Heart right ventricle (tissue), 16 donors: ENCODE results near the gene SART3. TPM values are rescaled to one million over a fixed set of nuclear protein-coding genes. Genes with fewer than 3 reads are reported as not detected.

Experiments
- ATAC-seq, 8 donors: fragments of 200-7000 bp; cut with Tn5 transposase; one replicate each; pipeline ENCODE4 v1.9.1; 2020; ENCODE audit warnings: mild to moderate bottlenecking in 8 of 8, moderate library complexity in 8 of 8, moderate number of reproducible peaks in 1 of 8
- DNase-seq, 2 donors: peaks; one replicate each; pipeline ENCODE4 v3.0.0-alpha.2; 2020
- H3K27ac ChIP-seq, 10 donors: fragments of 200-600 bp; sonication (generic) in 2 of 10; one replicate each; pipeline versions ENCODE4 v1.5.0 to v1.8.0; 2020 to 2022; ENCODE audit warnings: mild to moderate bottlenecking in 3 of 10
- H3K27me3 ChIP-seq, 7 donors: fragments of 200-600 bp; one replicate each; pipeline ENCODE4 v1.8.0; 2021 to 2022; ENCODE audit warnings: mild to moderate bottlenecking in 2 of 7
- H3K36me3 ChIP-seq, 9 donors: fragments of 200-600 bp; sonication (generic) in 1 of 9; one replicate each; pipeline versions ENCODE4 v1.5.0 to v1.8.0; 2020 to 2022; ENCODE audit warnings: mild to moderate bottlenecking in 2 of 9
- H3K4me1 ChIP-seq, 9 donors: fragments of 200-600 bp; sonication (generic) in 1 of 9; one replicate each; pipeline versions ENCODE4 v1.5.0 to v1.8.0; 2020 to 2022; ENCODE audit warnings: mild to moderate bottlenecking in 4 of 9
- H3K4me3 ChIP-seq, 10 donors: fragments of 200-600 bp; sonication (generic) in 2 of 10; one replicate each; pipeline versions ENCODE4 v1.5.0 to v1.8.0; 2020 to 2022; ENCODE audit warnings: mild to moderate bottlenecking in 7 of 10, moderate library complexity in 2 of 10
- H3K9me3 ChIP-seq, 11 donors: fragments of 200-600 bp in 10 of 11; sonication (generic) in 2 of 11; one replicate each; pipeline versions ENCODE4 v1.5.0 to v1.8.0; 2013 to 2022; ENCODE audit warnings: mild to moderate bottlenecking in 2 of 11, control low read depth in 1 of 11, moderate library complexity in 1 of 11
- CTCF ChIP-seq, 9 donors: fragments of 200-600 bp; sonication (generic) in 2 of 9; IDR thresholded peaks; one replicate each; pipeline versions ENCODE4 v1.5.0 to v1.8.0; 2021 to 2022; ENCODE audit warnings: antibody characterized with exemption in 9 of 9, mild to moderate bottlenecking in 5 of 9, moderate library complexity in 1 of 9
- WGBS, 2 donors: extraction: QIAGEN DNeasy Blood & Tissue Kit; methylation state at CpG; one replicate each; pipeline ENCODE4 v1.1.7; 2013; ENCODE audit warnings: inconsistent platforms in 1 of 2; 5-methylcytosine and 5-hydroxymethylcytosine counted together
- intact Hi-C, 10 donors: fragments of 100-400 bp; cut with DNase I; formaldehyde crosslinking; loops; one replicate each; pipeline versions ENCODE4 v1.11.1 to v1.14.2; 2022
- polyA plus RNA-seq, 2 donors: library from polyadenylated mRNA; stranded (reverse); fragments of 200-250 nt; gene quantifications; one replicate each; pipeline ENCODE4 v1.2.3, GENCODE V29; 2013
- total RNA-seq, 10 donors: library from RNA; stranded (reverse); fragmentation: NEBNext Ultra II Directional in 3 of 10; extraction: Animal tissue kit (Norgen Biotek cat#: 25700) in 3 of 10; gene quantifications; one replicate each; pipeline versions ENCODE4 v1.2.1 to v1.2.4, GENCODE V29; 2021 to 2023
- donor health status: Arrhythmogenic right ventricular cardiomyopathy.
- donor health status: ischemic (EF 13 %, LVEDD 7.1; RV severe dilation, severe dysfunction).
- donor health status: healthy with polysubstance abuse.
- donor health status: DM: no; HTN: yes; CAD: no.
- donor health status: DM: no; HTN: no; CAD: no.
- donor health status: ischemic (EF 25% LVEDD 6.9; RV normal size, moderate dysfunction).
- donor health status: ischemic (EF 25% LVEDD 5.7; RV mildly dilated, moderate dysfunction).
- donor health status: healthy.
- donor health status: DM: yes; HTN: yes; CAD: no.
- donor health status: Ischemic cardiomyopathy.
- donor health status: ischemic (EF 35%, LVEDD 5.7; RV mildly dilated, moderate dysfunction).
- donor health status: nonischemic (EF 11% LVEDD 7.7; RV severe dilation, severe dysfunction).
- donor health status: DM: yes; HTN: yes; CAD: no.
- donor health status: PGD.
- donor health status: ischemic (EF 29% LVEDD 5.4; RV normal size, mild dysfunction).
- donor health status: nonischemic (EF 23%, LVEDD 6.1; RV moderate dilation, normal function).

SART3 gene
- total and polyA plus RNA-seq, 12 donors: 13.5 to 38.0 (median 24.4) TPM

GRCh38 chr12:108502922-108503321 lies 58.1 kb downstream of the SART3 start:
- ATAC-seq (no peak), DNase-seq (no peak)
- no peak for TF ChIP-seq CTCF (IDR thresholded peaks at IDR 0.05)
- Histone ChIP-seq H3K9me3 (peaks cover 0 to 19% (median 7%) of the 10 kb centered on the region in 11 donors), H3K36me3 (no peaks in the 10 kb centered on the region), H3K27me3 (peaks cover 0 to 29% (median 5%) of the 10 kb centered on the region in 7 donors), H3K27ac (no peak overlapping the region), H3K4me1 (no peaks in the 10 kb centered on the region), H3K4me3 (no peak overlapping the region)
- WGBS, 2 donors: 75 to 76% methylated on average over 2 of the region's 2 CpGs
- intact Hi-C loops: loop anchor here in 3 of 10 donors (10.0 kb wide), 1 partner anchor 508 kb away; no protein-coding TSS in a partner anchor

- ATAC-seq: no peak
- no peaks in the 10 kb centered on the region for H3K36me3 ChIP-seq
- H3K4me1 ChIP-seq: no peaks in the 10 kb centered on the region
- no peak overlapping the region for H3K4me3 ChIP-seq
- DNase-seq: no peak
- H3K9me3 ChIP-seq: peaks cover 0 to 13% (median 5%) of the 10 kb centered on the region in 11 donors
- WGBS, 2 donors: 76 to 81% methylated on average over 11 of the region's 11 CpGs
- intact Hi-C loops: loop anchor here in 1 of 10 donors (10.0 kb wide), 1 partner anchor 273 kb away; no protein-coding TSS in a partner anchor
- TF ChIP-seq CTCF (IDR thresholded peaks at IDR 0.05): no peak
- H3K27me3 ChIP-seq: peaks cover 0 to 55% (median 21%) of the 10 kb centered on the region in 7 donors
- no peak overlapping the region for H3K27ac ChIP-seq
Observed at GRCh38 chr12:108498136-108498535, 62.8 kb downstream of the SART3 start.

- no peak for DNase-seq
- no peak for ATAC-seq
- H3K27me3 ChIP-seq: peaks cover 0 to 58% (median 21%) of the 10 kb centered on the region in 7 donors
Observed at GRCh38 chr12:108495823-108496579, 65.0 kb downstream of the SART3 start.

GRCh38 chr12:108495054-108495453 lies 65.9 kb downstream of the SART3 start:
- ATAC-seq (no peak), DNase-seq (no peak)
- peak in 8 of 9 donors; percentile 23 to 62 (median 46) for TF ChIP-seq CTCF (IDR thresholded peaks at IDR 0.05)
- 54% methylated on average over 1 of the region's 1 CpG for WGBS, 2 donors
- no peak overlapping the region for H3K27ac ChIP-seq
- intact Hi-C loops: loop anchor here in 1 of 10 donors (10.0 kb wide), 1 partner anchor 270 kb away; no protein-coding TSS in a partner anchor
- no peak overlapping the region for H3K4me3 ChIP-seq
- H3K27me3 ChIP-seq: peaks cover 0 to 51% (median 21%) of the 10 kb centered on the region in 7 donors
- H3K9me3 ChIP-seq: no peaks in the 10 kb centered on the region
- no peaks in the 10 kb centered on the region for H3K4me1 ChIP-seq
- H3K36me3 ChIP-seq: no peaks in the 10 kb centered on the region

More at GRCh38 chr12:108495823-108496579, 65.0 kb downstream of the SART3 start:
- H3K9me3 ChIP-seq: no peaks in the 10 kb centered on the region
- H3K4me3 ChIP-seq: no peak overlapping the region
- WGBS, 2 donors: 61 to 71% methylated on average over 11 of the region's 11 CpGs
- H3K36me3 ChIP-seq: no peaks in the 10 kb centered on the region
- no peak for TF ChIP-seq CTCF (IDR thresholded peaks at IDR 0.05)
- no peak overlapping the region for H3K27ac ChIP-seq
- no peaks in the 10 kb centered on the region for H3K4me1 ChIP-seq
- intact Hi-C loops: loop anchor here in 1 of 10 donors (10.0 kb wide), 1 partner anchor 271 kb away; no protein-coding TSS in a partner anchor
